Activated naive CD4-positive, alpha-beta T cell treated with anti-CD3 and anti-CD28 coated beads, Interleukin-2, amount 50 U/mL, for 24 hours (primary cell): Measurements from ENCODE around the gene TKT.

Experiments used
- H3K27ac Mint-ChIP-seq: one replicate; pipeline ENCODE4 v1.8.0; 2021; ENCODE audit warnings: mild to moderate bottlenecking, mixed read lengths
- H3K27me3 Mint-ChIP-seq: one replicate; pipeline ENCODE4 v1.8.0; 2021; ENCODE audit warnings: mixed read lengths
- H3K36me3 Mint-ChIP-seq: one replicate; pipeline ENCODE4 v1.8.0; 2021; ENCODE audit warnings: mixed read lengths
- H3K4me1 Mint-ChIP-seq: one replicate; pipeline ENCODE4 v1.8.0; 2021; ENCODE audit warnings: mixed read lengths
- H3K4me3 Mint-ChIP-seq: one replicate; pipeline ENCODE4 v1.8.0; 2021; ENCODE audit warnings: mild to moderate bottlenecking, mixed read lengths
- H3K9me3 Mint-ChIP-seq: one replicate; pipeline ENCODE4 v1.8.0; 2021; ENCODE audit warnings: mixed read lengths

TKT gene

GRCh38 chr3:53252096-53252946, 3.5 kb downstream of the TKT start:
- Mint-ChIP-seq H3K9me3 (no peaks in the 10 kb centered on the region), H3K27ac (no peak overlapping the region), H3K4me1 (peaks cover 61% of the 10 kb centered on the region), H3K27me3 (no peaks in the 10 kb centered on the region), H3K4me3 (peak overlapping the region; percentile 60), H3K36me3 (peaks cover 4% of the 10 kb centered on the region)

- Mint-ChIP-seq H3K9me3 (no peaks in the 10 kb centered on the region), H3K36me3 (peaks cover 8% of the 10 kb centered on the region), H3K27me3 (no peaks in the 10 kb centered on the region), H3K27ac (no peak overlapping the region), H3K4me1 (peaks cover 64% of the 10 kb centered on the region), H3K4me3 (no peak overlapping the region)
Observed at GRCh38 chr3:53250881-53251605, 4.8 kb downstream of the TKT start.

- peaks cover 8% of the 10 kb centered on the region for H3K36me3 Mint-ChIP-seq
- H3K4me3 Mint-ChIP-seq: peak overlapping the region; percentile 36
- no peak overlapping the region for H3K27ac Mint-ChIP-seq
- H3K9me3 Mint-ChIP-seq: no peaks in the 10 kb centered on the region
- H3K4me1 Mint-ChIP-seq: peaks cover 65% of the 10 kb centered on the region
- H3K27me3 Mint-ChIP-seq: no peaks in the 10 kb centered on the region
Observed at GRCh38 chr3:53250453-53250852, 5.4 kb downstream of the TKT start.

GRCh38 chr3:53248161-53248560, 7.7 kb downstream of the TKT start:
- H3K27ac Mint-ChIP-seq: no peak overlapping the region
- H3K4me3 Mint-ChIP-seq: no peak overlapping the region
- peaks cover 8% of the 10 kb centered on the region for H3K36me3 Mint-ChIP-seq
- H3K27me3 Mint-ChIP-seq: no peaks in the 10 kb centered on the region
- H3K4me1 Mint-ChIP-seq: peaks cover 62% of the 10 kb centered on the region
- H3K9me3 Mint-ChIP-seq: no peaks in the 10 kb centered on the region

GRCh38 chr3:53247619-53248018, 8.2 kb downstream of the TKT start:
- no peaks in the 10 kb centered on the region for H3K9me3 Mint-ChIP-seq
- H3K36me3 Mint-ChIP-seq: peaks cover 8% of the 10 kb centered on the region
- no peak overlapping the region for H3K4me3 Mint-ChIP-seq
- no peak overlapping the region for H3K27ac Mint-ChIP-seq
- H3K27me3 Mint-ChIP-seq: no peaks in the 10 kb centered on the region
- H3K4me1 Mint-ChIP-seq: peaks cover 58% of the 10 kb centered on the region

- peaks cover 12% of the 10 kb centered on the region for H3K36me3 Mint-ChIP-seq
- H3K27ac Mint-ChIP-seq: no peak overlapping the region
- peaks cover 33% of the 10 kb centered on the region for H3K4me1 Mint-ChIP-seq
- no peaks in the 10 kb centered on the region for H3K9me3 Mint-ChIP-seq
- H3K27me3 Mint-ChIP-seq: no peaks in the 10 kb centered on the region
- H3K4me3 Mint-ChIP-seq: no peak overlapping the region
Observed at GRCh38 chr3:53244271-53244670, 11.6 kb downstream of the TKT start.

GRCh38 chr3:53243785-53244184, 12.0 kb downstream of the TKT start:
- Mint-ChIP-seq H3K27ac (no peak overlapping the region), H3K36me3 (peaks cover 12% of the 10 kb centered on the region), H3K4me1 (peaks cover 32% of the 10 kb centered on the region)

GRCh38 chr3:53243165-53243564, 12.7 kb downstream of the TKT start:
- Mint-ChIP-seq H3K4me1 (peaks cover 26% of the 10 kb centered on the region), H3K27ac (no peak overlapping the region), H3K27me3 (no peaks in the 10 kb centered on the region), H3K9me3 (no peaks in the 10 kb centered on the region), H3K36me3 (peaks cover 13% of the 10 kb centered on the region), H3K4me3 (no peak overlapping the region)

More at GRCh38 chr3:53243785-53244184, 12.0 kb downstream of the TKT start:
- Mint-ChIP-seq H3K9me3 (no peaks in the 10 kb centered on the region), H3K4me3 (no peak overlapping the region), H3K27me3 (no peaks in the 10 kb centered on the region)

- Mint-ChIP-seq H3K4me1 (peaks cover 20% of the 10 kb centered on the region), H3K9me3 (no peaks in the 10 kb centered on the region), H3K4me3 (no peak overlapping the region), H3K36me3 (peaks cover 11% of the 10 kb centered on the region), H3K27ac (no peak overlapping the region), H3K27me3 (no peaks in the 10 kb centered on the region)
Observed at GRCh38 chr3:53242642-53243041, 13.2 kb downstream of the TKT start.

GRCh38 chr3:53242155-53242554, 13.7 kb downstream of the TKT start:
- no peak overlapping the region for H3K27ac Mint-ChIP-seq
- peaks cover 10% of the 10 kb centered on the region for H3K36me3 Mint-ChIP-seq
- H3K27me3 Mint-ChIP-seq: no peaks in the 10 kb centered on the region
- H3K4me1 Mint-ChIP-seq: peaks cover 19% of the 10 kb centered on the region
- no peak overlapping the region for H3K4me3 Mint-ChIP-seq
- H3K9me3 Mint-ChIP-seq: no peaks in the 10 kb centered on the region

- H3K36me3 Mint-ChIP-seq: peaks cover 9% of the 10 kb centered on the region
- peaks cover 18% of the 10 kb centered on the region for H3K4me1 Mint-ChIP-seq
- no peak overlapping the region for H3K27ac Mint-ChIP-seq
- no peak overlapping the region for H3K4me3 Mint-ChIP-seq
- no peaks in the 10 kb centered on the region for H3K27me3 Mint-ChIP-seq
- no peaks in the 10 kb centered on the region for H3K9me3 Mint-ChIP-seq
Observed at GRCh38 chr3:53240989-53241972, 14.5 kb downstream of the TKT start.

GRCh38 chr3:53239800-53240199, 16.0 kb downstream of the TKT start:
- Mint-ChIP-seq H3K27me3 (no peaks in the 10 kb centered on the region), H3K27ac (no peak overlapping the region), H3K36me3 (peaks cover 9% of the 10 kb centered on the region), H3K4me1 (peaks cover 12% of the 10 kb centered on the region), H3K9me3 (no peaks in the 10 kb centered on the region), H3K4me3 (no peak overlapping the region)

GRCh38 chr3:53238886-53239285, 16.9 kb downstream of the TKT start:
- Mint-ChIP-seq H3K4me3 (no peak overlapping the region), H3K27me3 (no peaks in the 10 kb centered on the region), H3K9me3 (no peaks in the 10 kb centered on the region), H3K27ac (no peak overlapping the region), H3K36me3 (peaks cover 9% of the 10 kb centered on the region), H3K4me1 (peaks cover 10% of the 10 kb centered on the region)

- H3K9me3 Mint-ChIP-seq: no peaks in the 10 kb centered on the region
- peaks cover 4% of the 10 kb centered on the region for H3K4me1 Mint-ChIP-seq
- H3K36me3 Mint-ChIP-seq: peaks cover 11% of the 10 kb centered on the region
- H3K27ac Mint-ChIP-seq: peak overlapping the region; percentile 47
- no peak overlapping the region for H3K4me3 Mint-ChIP-seq
- no peaks in the 10 kb centered on the region for H3K27me3 Mint-ChIP-seq
Observed at GRCh38 chr3:53238051-53238850, 17.6 kb downstream of the TKT start.
